GM11168 (cell line): ENCODE measurements around the gene CEP44.
"Not testable (repeated sequence)": the region's sequence is repeated elsewhere in the genome, so short reads cannot be mapped to it uniquely, and the experiment has no call there.

Experiments
- in situ Hi-C: fragments of 300-500 bp; cut with MboI; formaldehyde crosslinking; loops from one replicate; pipeline ENCODE4 v1.12.0; 2022; ENCODE audit warnings: low sequenced_read_pairs; ENCODE audit not compliant: unreplicated experiment

CEP44 gene

DNA sequence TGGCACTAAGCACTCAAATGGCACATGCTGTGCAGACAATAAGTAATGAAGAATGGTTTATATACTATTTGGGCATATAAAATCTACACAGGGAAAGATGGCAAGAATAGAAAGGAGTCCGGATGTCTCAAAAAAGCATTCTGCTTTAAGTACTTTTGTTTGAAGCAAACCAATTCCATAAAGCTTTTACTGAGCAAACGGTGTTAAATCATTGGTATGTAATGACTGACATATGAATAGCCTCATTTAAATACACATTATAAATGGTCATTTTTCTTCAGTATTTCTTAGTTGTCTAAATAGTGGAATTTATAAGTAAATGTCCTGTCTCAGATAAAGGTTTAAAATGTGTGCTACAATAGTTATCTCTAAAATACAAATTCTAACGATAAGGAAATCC lies 6.3 kb upstream of the CEP44 start:
- in situ Hi-C loops: no loop called here

DNA sequence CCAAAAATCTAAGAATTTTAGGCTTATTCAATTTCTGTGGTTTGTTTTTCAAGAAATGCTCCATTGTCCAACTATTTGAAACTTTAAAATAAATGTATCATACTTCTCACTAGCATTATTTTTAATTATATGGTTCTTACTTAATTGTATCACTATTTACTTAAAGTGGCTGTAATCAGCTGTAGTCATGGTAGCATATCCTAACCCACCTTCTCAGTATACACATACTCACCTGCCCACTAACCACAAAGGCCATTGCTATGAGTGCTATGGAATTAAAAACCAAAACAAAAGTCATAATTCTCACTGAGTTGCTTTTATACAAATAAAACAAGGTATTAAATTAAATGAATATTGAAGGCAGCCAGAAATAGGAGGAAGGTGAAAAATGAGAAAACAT lies 5.2 kb upstream of the CEP44 start:
- in situ Hi-C loops: no loop called here

DNA sequence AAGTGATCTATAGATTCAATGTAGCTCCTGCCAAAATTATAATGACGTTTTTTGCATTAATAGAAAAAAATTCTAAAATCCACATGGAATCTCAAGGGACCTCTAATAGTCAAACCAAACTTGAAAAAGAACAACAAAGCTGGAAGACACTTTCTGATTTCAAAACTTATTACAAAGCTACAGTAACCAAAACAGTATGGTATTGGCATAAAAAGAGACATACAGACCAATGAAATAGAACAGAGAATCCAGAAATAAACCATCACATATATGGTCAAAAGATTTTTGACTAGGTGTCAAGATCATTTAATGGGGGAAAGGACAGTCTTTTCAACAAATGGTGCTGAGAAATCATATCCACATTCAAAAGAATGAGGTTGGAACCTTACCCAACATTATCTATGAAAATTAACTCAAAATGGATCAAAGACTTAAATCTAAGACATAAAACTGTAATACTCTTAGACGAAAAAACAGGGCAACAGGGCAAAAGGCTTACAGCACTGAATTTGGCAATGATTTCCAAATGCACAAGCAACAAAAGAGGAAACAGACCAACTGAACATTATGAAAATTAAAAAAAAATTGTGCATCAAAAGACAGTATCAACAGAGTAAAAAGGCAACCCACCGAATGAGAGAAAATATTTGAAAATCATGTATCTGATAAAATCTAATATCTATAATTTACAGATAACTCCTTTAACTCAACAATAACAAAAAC lies 4.1 kb upstream of the CEP44 start:
- in situ Hi-C loops: no loop called here

DNA sequence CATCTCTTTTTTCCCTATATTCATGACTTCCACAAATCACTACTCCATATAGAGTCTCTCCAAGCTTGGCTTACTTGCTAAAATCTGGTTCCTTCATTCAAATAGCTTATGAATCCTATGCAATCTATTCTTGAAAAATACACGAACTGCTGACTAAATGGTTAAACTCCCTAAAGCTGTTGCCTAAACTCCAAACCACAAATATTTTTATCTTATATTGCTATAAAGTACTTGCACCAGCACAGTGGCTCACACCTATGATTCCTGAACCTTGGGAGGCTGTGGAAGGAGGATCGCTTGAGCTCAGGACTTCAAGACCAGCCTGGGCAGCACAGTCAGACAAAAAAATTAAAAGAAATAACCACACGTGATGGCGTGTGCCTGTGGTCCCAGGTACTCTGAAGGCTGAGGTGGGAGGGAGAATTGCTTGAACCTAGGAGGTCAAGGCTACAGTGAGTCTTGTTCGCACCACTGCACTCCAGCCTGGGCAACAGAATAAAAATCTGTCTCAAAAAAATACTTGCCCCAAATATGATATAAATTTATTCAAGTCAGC lies 2.5 kb upstream of the CEP44 start:
- in situ Hi-C loops: no loop called here

DNA sequence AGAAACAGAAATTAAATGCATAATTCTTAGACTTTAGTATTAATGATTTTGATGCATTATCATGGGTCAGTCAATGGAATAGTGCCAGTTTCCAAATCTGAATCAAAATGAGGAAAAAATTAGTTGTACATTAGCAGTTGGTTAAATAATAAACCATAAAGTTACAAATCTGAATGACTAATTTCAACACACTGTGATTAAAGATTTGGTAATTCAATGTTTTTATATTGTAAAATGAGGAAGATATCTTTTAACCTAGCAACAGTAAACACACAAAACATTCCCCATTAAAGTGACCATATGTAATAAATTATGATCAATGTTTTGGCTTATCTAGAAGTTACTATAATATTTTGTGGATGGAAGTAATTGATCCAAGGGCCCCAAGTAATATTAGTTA lies 1.8 kb upstream of the CEP44 start:
- in situ Hi-C loops: no loop called here

DNA sequence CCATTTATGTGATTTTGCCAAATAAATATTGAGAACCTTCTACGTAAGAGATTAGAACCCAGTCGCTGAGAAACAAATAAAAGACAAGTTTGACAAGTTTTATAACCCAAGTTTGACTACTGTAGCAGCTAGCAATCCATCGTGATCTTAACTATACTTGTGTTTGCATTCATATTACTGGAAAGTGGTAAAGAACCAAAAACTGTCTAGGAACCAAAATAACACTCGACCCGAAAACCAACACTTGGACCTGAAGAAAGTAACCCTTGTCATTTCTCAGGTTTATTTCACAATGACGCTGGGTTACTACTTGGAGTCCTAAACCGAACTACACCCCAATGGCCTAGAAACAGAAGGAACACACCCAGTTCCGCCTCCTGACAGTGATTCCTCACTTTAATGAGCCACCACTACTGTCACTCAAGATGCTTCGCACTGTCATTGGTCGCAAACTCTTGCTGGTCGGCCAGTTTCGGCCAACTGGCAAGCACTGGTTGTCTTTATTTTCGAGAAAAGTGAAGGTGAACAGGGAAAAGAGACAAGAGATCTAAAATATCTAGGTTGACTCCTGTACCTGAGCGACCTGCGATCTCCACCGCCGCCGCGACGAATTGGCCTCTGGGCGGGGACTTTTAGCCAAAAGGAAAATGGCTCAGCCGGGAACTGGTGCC lies 740 bp upstream of the CEP44 start:
- in situ Hi-C loops: no loop called here

DNA sequence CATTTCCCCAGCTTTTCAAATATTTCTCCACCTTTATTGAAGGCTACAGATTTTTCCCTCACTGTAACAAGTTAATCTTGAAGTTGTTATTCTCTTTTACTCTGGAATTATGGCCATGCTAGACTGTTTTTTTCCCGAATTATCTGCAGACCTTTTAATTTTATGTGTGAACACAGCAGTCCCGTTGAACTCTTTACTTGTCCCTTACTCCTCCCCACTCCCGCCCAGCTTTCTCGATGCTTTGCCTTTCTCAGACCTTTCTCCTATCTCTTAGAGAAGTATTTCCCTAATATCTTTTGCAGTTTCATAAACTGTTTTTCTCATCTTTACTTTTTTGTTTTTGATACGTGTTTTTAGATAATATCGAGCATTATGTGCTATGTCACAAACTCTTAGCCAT lies 776 bp downstream of the CEP44 start:
- in situ Hi-C loops: no loop called here

DNA sequence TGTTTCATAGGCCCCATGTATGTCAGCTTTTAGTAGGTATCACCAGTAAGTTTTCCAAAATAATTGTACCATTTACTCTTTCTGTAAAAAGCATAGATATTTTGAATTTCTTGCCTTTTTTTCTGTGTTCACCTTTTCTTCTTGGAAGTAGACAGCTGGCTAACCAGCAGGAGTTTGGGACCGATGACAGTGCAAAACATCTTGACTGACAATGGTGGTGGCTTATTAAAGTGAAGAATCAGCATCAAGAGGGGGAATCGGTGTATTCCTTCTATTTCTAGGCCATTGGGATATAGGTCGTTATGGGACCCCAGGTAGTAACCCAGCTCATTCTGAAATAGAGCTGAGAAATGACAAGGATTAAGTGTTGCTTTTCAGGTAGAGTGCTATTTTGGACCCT lies 3.2 kb downstream of the CEP44 start:
- in situ Hi-C loops: no loop called here

DNA sequence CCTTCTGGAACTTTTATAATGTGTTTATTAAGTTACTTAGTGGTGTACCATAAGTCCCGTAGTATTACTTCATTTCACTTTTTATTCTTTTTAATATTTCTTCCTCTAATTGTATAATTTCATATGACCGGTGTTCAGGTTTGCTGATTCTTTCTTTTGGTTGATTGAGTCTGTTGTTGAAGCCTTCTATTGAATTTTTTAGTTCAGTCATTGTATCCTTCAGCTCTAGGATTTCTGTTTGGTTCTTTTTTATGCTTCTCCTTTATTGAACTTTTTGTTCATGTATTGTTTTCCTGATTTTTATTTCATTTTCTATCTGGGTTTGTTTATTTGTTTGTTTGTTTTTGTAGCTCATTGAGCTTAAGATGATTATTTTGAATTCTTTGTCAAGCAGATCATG lies 8.8 kb downstream of the CEP44 start:
- in situ Hi-C loops: no loop called here

DNA sequence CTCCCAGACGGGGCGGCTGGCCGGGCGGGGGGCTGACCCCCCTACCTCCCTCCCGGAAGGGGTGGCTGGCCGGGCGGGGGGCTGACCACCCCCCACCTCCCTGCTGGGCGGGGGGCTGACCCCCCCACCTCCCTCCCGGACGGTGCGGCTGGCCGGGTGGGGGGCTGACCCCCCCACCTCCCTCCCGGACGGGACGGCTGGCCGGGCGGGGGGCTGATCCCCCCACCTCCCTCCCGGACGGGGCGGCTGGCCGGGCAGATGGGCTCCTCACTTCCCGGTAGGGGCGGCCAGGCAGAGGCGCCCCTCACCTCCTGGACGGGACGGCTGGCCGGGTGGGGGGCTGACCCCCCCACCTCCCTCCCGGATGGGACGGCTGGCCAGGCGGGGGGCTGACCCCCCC lies 10.9 kb downstream of the CEP44 start:
- in situ Hi-C loops: not testable (repeated sequence)

DNA sequence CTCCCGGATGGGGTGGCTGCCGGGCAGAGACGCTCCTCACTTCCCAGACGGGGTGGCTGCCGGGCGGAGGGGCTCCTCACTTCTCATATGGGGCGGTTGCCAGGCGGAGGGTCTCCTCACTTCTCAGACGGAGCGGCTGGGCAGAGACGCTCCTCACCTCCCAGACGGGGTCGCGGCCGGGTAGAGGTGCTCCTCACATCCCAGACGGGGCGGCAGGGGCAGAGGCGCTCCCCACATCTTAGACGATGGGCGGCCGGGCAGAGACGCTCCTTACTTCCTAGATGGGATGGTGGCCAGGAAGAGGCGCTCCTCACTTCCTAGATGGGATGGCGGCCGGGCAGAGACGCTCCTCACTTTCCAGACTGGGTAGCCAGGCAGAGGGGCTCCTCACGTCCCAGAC lies 11.4 kb downstream of the CEP44 start:
- in situ Hi-C loops: not testable (repeated sequence)

DNA sequence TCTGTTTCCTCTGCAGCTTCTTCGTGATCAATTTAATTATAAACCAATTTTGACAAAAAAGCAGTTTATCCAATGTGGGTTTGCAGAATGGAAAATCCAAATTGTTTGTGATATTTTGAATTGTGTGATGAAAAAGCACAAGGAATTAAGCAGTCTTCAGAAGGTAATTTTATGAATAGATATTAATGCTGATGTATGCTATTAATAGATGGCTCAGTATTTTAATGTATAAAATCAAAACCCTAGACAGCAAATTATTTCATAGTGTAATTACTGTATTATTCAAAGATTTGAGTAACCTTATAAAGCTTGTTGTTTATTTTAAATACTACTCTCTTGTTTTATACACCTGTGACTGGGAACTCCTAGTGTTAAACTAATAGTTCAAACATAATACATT lies 20.0 kb downstream of the CEP44 start:
- in situ Hi-C loops: no loop called here

DNA sequence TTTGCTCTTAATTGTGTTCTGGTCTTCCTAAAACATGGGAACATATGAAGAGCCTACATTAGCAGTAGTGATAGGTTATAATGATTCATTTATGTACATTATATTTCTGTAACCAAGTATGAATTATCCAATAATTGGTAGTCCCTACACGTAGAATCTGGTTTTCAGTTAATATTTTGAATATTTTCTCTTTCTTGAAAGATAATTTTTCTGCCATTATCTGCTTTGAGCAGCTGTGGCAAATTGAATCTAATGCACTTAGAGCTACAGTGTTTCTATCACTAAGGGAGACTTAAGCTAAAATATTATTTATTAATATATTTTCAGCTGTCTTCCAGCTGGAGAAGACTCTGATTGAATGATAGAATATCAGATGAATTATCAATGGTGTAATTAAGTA lies 21.0 kb downstream of the CEP44 start:
- in situ Hi-C loops: no loop called here

DNA sequence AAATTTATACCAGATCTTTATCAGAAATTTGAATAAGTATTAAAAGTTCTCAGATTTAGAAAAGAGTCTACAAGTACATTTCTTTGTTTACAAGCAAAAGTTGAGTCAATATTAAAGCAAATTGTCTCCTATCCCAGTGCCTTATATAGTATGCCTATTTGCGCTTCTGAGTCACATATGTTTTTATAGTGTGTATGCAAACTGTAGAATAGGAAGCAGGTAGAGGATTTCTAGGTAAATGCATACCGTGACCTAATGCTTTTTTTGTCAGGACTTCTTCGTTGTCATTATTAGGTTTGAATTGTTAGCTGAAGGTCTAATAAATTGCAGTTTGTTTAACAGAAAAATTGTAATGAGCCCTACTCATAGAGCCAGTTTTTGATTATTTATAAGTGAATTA lies 22.2 kb downstream of the CEP44 start:
- in situ Hi-C loops: no loop called here

DNA sequence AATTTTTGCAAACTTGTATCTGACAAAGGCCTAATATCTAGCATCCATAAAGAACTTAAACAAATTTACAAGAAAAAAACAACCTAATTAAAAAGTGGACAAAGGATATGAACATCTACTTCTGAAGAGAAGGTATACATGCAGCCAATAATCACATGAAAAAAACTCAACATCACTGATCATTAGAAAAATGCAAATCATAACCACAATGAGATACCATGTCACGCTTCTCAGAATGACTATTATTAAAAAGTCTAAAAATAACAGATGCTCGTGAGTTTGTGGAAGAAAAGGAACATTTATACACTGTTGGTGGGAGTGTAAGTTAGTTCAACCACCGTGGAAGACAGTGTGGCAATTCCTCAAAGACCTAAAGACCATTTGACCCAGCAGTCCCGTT lies 24.0 kb downstream of the CEP44 start:
- in situ Hi-C loops: no loop called here

DNA sequence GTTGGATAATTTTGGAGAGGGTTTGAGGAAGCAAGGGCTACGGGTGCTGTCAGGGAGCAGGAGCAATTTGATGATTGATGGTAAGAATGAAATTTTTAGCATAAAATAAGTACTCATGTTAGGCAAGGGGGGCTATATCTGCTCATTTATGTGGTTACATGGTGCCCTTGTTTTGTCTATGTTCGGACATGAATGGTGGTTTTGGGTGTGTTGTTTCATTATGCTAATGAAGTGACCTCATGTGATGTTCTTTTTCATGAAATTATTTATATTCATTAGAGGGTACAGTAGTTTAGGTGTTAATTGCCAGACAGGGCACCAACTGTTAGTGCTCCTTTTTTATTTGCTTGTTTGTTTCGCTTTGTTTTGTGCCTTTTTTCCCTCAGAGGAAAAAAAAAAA lies 29.3 kb downstream of the CEP44 start:
- in situ Hi-C loops: loop anchor here (5.0 kb wide), 1 partner anchor 91 kb away; no protein-coding TSS in a partner anchor

DNA sequence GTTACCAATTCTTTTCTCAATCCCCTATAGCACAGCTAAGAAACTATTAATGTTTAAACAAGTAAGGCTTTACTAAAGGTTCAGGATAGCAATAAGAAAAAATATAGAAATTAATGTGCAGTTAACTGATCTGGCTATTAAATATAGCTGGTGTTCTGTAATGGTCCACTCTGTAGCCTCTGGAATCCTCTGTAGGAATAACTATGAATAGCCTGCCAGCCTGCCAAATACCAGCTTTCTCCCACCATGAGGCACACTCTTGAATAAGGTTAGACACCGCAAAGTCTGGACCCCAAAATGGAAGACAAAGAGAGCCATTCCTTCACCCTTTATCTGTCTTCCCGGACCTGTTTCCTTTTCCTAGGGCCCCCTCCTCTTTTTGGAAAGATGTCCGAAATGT lies 30.6 kb downstream of the CEP44 start:
- in situ Hi-C loops: loop anchor here (5.0 kb wide), 1 partner anchor 92 kb away; no protein-coding TSS in a partner anchor

DNA sequence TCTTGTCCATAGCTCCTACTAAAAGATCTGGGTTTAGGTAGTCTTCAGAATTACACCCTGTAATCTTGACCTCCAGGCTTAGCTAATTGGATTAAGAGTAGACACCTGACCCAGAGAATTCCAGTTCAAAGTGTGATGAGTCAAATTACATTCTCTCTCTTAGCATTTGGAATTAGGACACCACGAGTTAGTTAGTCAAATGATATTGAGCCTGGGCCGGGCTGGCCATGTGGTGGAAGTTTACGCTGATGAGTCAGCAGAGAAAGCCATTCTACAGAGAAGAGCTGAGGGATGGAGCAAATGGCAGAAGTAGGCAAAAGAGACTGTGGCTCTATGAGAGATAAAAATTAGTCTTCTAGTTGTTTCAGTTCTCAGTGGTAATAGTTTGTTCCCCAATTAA lies 31.1 kb downstream of the CEP44 start:
- in situ Hi-C loops: loop anchor here (5.0 kb wide), 1 partner anchor 92 kb away; no protein-coding TSS in a partner anchor

DNA sequence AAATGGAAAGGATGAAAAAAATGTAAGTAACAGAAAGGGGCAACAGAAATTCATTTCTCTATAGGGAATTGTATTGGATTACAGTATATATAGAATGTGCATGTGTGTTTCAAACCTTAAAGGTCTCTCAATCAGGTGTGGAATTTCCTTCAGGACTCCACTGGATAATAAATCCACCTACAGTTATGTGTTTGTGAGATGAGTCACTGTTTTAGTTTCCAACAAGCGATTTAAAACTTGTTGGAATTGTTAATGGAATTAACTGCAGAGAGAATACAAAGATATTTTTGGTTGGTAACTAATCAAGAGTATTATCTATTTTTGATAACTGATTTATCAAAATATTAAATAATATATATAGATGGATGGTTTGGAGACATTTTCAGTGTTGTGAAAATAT lies 32.8 kb downstream of the CEP44 start:
- in situ Hi-C loops: no loop called here

DNA sequence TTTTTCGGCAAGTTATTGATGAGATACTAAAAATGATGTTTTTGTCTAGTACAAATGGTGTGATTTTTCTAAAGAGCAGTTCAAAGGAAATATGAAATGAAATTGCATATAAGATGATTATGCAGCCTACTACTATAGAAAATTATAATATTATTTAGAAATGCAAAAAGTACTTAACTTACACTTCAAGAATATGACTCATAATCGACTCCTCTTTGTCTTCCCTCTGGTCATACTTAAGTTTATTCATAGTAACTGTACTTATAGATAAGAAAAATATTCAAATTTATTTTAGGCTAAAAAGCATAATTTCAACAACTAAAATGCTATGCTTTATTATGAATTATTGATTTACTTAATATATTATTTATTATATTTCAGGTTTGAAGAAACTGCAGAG lies 33.2 kb downstream of the CEP44 start:
- in situ Hi-C loops: no loop called here

DNA sequence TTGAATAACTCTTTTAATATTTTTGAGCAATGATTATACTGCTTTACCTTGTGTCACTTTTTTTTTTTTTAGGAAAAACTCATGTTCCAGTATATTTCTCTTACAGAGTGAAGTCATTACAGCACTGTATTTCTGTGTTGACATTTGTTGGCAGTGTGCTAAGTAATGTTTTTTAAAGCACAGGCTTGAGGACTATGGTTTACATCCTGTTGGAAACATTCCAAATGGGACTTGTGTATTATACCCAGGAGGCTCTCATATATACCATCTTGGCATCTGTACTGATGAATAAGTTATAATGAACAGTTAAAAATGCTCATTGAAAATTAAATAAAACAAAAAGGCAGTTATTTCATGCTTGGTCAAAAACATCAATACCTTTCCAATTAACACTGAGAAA lies 33.8 kb downstream of the CEP44 start:
- in situ Hi-C loops: no loop called here
